NCI-H1417 (cell line): ENCODE results near the gene CFAP68.
"Not testable (repeated sequence)": the region's sequence is repeated elsewhere in the genome, so short reads cannot be mapped to it uniquely, and the experiment has no call there.

ENCODE experiments used
- DNase-seq, 3 experiments: peaks; one replicate each; lab custom pipeline; 2025; lab: John Stamatoyannopoulos, UW

Gene CFAP68

DNA sequence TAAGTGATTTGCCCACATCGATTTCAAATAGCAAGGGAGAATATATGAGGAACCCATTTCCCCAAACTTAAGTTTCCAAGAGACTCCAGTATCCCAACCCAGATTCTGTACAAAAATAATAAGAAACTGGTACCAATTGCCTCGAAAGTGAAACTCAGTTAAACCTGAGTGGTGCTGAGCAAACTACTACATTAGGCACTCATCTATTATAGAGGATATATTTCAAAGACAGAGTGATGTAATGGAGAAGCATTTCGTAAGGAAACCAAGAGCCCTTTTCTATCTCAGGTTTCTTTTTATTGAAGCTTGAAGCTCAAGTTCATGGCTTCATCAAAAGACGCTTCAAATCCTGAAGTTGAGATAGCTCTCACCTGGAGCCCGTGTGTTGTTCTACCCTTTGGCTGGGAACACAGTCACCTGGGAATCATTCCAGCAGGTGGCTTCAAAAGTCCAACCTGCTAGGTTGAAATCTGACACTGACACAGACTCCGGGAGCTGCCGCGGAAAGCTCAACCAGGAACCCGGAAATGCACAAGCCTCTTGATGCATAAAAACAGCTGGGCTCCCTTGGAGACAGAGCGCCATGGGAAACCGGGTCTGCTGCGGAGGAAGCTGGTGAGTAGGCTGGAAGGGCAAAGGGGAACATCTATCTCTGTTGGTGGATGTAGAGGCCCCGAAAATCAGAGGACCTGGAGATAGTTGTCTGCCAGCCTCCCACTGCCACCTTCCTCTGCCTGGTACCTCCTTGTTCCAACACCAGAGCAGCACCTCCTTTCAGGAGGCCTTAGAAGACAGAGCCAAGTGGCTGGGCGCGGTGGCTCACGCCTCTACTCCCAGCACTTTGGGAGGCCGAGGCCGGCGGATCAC is 39.3 kb downstream of the CFAP68 start, which contains the start of gene C11orf52:
Gene C11orf52 (plus strand): TSS at position 524 of the 867 bp plus-strand sequence. CDS start 60 bp downstream, at position 584.
- peak; percentile 88 to 96 (median 95) for DNase-seq

DNA sequence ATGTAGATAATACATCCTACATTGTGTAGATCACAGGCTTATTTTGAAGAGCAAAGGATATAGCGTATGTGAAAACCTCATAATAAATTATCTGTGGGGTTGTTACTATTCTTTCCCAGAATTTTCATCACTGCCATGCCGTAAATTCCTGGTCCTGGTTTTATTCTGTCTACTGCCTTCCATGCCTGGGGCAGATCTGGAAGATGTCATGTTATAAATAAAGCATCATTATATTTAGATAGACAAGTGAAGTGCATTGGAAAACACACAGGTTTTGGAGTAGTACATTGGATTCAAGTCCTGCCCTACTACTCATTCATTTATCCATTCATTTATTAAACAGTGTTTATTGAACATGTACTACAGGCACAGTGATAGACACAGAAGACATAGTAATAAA is 41.6 kb downstream of the CFAP68 start:
- no peak for DNase-seq

DNA sequence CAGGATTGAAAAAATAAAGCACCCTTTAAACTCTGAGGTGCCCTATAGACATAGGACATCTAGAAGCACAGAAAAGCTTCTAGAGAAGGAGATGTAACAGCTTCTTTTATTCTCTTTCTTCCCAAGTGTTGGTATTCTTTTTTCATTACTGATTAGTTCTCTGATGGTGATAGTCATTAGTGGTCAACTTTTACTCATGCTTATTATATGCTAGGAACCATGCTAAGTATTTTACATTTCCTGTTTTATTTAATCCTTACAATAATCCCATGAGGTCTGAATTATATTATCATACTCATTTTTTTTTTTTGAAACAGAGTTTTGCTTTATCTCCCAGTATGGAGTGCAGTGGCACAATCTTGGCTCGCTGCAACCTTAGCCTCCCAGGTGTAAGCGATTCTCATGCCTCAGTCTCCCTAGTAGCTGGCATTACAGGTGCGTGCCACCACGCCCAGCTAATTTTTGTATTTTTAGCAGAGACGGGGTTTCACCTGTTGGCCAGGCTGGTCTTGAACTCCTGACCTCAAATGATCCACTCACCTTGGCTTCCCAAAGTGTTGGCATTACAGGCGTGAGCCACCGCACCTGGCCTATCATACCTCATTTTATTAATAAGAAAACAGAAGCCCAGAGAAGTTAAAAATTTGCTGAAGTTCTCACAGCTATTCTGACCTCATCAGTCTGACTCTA is 42.3 kb downstream of the CFAP68 start:
- DNase-seq, result no peak

DNA sequence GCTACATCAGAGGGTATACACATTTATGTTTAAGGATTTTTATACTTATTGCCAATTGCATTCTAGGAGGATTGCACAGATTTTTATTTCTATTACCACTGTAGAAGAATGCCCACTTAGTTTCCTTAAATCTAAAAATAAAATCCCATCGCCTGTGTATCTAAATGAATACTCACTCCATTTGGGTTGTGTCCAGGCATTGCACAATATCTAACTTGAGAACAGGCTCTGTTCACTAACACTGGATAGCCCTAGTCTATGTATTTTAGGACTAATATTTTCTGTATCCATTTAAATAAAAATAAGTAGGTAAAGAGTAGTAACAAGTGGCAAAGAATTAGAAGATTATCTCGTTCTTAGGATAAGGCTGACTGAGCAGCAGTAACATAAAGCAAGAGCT is 43.5 kb downstream of the CFAP68 start:
- no peak for DNase-seq

DNA sequence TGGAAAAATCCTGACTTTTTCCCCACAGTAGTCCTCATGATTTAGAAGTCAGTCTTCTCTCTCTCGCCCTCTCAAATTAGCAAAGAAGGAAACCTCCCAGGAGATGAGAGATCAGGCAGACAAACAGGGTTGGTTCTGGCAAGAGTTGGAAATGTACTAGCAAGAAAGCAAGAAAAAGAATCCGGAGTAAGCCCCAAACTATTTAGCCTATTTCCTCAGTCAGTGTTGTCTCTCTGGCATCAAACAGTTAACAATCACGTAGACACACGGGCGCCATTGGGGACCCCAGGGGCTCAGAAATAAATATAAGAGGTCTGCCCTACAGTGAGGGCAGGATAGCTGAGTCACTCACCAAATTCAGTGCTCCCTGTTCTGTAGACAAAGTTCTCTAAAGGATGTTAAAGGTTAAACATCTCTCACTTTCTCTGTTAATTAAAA is 44.0 kb downstream of the CFAP68 start:
- no peak for DNase-seq

DNA sequence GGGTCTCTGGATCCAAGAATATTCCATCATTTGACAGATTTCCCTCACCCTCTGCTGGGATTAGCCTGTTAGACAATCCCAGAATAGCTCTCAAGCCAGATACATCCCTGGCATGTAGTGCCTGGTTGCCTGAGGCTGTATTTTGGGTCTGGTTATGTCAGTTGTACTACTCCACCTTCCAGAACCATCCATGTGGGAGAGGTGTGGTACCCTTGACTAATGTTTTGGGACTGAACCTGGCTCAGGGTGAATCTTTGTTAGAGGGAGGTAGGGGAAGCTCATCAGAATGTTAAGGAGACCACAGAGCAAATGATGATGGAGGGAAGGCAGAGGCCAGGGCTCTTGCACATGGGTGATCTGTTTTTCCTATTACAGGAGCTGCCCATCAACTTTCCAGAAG is 44.6 kb downstream of the CFAP68 start:
- no peak for DNase-seq

DNA sequence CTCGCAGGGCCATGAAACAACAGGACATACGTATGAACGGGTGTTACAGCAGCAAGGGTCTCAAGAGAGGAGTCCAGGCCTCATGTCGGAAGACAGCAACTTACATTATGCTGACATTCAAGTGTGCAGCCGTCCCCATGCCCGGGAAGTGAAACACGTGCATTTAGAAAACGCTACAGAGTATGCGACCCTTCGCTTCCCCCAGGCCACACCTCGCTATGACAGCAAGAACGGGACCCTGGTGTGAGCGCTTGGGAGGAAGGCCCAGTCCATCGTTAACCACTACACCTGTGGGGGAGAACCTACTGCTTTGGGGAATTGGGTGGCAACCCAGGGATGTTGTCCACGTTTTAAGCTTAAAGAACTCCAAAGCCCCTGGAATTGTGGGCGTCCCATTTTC is 46.6 kb downstream of the CFAP68 start:
- DNase-seq, result peak in 1 of 3 experiments; percentile 47

DNA sequence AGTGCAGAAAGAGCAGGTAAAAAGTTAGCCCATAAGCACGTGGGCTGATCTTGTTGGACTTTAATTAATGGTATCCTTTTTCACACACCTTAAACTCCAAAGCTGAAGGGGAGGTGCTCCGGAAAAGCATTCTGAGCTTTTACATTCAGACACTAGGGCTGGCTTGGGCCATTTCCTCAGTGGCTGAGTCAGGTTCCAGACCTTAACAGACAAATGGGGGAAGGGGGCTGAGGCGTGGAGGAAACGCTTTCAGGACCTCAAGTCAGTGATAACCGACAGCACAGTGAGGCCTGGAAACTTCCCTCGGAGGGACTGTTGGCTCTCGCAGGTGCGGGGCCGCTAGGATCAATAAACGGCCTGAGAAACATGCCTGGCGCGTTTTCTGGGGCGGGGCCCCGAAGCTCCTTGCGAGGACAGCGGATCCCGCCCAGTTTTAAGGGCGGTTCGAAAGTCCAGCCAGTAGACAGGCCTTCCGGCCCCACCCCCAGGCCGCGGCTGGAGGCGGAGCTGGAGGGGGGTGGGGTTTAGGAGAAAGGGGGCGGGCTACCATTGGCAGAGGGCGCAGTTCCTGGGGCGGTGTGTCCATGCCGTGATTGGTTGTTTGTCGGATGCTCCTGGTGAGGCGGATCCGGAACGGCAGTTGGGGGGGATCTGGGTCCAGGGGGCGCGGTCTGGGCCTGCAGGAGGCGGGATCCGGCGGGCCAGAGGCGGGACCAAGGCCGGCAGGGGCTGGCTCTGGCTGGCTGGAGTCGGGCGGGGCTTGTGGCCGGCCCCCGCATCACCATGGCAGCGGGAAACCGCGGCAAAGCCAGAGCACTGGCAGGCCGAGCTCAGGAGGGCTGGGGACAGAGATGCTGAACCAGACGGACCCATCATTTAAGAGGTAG is 47.4 kb downstream of the CFAP68 start:
- peak; percentile 99 to 100 (median 100) for DNase-seq

DNA sequence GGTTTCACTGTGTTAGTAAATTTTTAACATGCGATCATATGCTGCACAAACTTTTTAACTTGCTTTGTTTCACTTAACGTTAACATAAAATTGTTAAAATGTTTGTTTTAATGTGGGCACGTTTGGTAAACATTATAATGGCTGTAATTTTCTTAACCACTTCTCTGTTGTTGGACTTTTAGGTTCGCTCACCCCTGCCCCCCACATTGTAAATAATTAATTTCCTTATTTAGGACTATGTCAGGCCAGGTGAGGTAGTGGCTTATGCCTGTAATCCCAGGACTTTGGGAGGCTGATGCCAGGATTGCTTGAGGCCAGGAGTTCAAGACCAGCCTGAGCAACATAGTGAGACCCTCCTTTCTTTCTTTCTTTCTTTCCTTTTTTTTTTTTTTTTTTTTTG is 51.1 kb downstream of the CFAP68 start:
- DNase-seq, result peak in 1 of 3 experiments; percentile 24

DNA sequence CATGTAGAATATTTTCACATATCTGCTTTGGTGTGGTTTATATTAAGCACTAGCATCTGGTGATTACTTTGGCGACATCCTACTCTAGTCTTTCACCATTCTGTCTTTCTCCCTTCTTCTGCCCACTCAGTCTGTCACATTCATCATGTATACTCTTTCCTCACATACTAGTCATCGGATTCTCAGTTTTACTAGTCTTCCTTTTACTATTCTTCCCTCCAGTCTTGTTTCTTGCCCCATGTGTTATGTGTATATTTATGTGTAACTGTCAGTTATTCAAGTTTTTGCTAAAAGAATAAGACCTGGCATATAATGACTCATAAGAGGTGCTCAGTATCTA is 53.2 kb downstream of the CFAP68 start:
- no peak for DNase-seq

DNA sequence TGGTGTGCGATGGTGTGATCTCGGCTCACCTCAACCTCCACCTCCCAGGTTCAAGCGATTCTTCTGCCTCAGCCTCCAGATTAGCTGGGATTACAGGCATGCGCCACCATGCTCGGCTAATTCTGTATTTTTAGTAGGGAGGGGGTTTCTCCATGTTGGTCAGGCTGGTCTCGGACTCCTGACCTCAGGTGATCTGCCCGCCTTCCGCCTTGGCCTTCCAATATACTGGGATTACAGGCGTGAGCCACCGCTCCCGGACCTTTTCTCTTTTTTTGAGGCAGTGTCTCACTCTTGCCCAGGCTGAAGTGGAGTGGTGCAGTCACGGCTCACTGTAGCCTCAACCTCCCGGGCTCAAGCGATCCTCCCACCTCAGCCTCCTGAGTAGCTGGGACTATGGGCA is 53.8 kb downstream of the CFAP68 start:
- not testable (repeated sequence) for DNase-seq

DNA sequence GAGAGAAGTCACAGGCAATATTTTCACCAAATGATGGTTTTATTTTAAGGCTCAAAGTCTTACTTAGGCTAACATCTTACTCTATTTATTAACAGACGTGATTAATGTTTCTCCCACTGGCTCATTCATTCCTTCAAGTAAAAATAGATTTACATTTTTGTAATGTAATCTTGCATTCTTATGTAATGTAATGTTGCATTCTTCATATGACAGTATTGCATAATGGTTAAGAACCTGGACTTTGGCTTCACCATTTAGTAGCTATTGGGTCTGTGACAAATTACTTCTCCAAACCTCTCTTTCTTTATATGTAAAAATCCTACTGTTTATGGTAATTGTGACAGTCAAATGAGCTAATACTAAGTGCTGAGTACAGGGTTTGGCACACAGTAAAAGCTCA is 54.5 kb downstream of the CFAP68 start:
- DNase-seq, result no peak

DNA sequence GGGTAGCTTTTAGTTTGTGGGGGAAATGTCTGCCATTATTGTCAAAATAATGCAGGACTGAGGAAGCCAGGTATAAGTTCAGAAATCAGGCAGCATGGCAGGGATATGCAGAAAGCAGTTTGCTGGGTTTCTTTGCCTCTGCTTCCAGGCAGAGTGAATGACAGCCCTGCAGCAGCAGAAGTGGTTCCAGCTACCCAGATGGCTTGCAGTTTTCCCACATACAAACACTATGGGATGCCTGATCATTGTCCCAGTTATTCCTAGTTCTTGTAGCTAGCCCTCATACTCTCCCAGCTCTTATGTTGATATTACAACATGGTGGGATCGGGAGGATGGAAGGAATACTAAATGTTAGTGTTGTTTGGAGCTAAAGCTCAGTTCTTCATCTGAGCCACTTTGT is 55.0 kb downstream of the CFAP68 start:
- no peak for DNase-seq
